Smooth muscle cell of trachea (primary cell): ENCODE data around the gene VCP. TPM values are rescaled to one million over a fixed set of nuclear protein-coding genes. Genes with fewer than 3 reads are reported as not detected.

Source experiments
- total RNA-seq: library from RNA; depleted of rRNA; stranded (reverse); fragments of >200 nt; gene quantifications from 2 replicates; pipeline ENCODE4 v1.2.1, GENCODE V29; 2014

The VCP gene
- total RNA-seq: 402 and 448 TPM in 2 replicates

GRCh38 chr9:35072461-35073278 is at the start of gene VCP:
Gene VCP (minus strand): TSS chr9:35072625. CDS start chr9:35072353, 272 bp downstream.

GRCh38 chr9:35115680-35116538 is 43.5 kb upstream of the VCP start, which contains the start of gene ATOSB:
Gene ATOSB (minus strand): TSS chr9:35115862. CDS start chr9:35108274, 7,588 bp downstream.

DNA sequence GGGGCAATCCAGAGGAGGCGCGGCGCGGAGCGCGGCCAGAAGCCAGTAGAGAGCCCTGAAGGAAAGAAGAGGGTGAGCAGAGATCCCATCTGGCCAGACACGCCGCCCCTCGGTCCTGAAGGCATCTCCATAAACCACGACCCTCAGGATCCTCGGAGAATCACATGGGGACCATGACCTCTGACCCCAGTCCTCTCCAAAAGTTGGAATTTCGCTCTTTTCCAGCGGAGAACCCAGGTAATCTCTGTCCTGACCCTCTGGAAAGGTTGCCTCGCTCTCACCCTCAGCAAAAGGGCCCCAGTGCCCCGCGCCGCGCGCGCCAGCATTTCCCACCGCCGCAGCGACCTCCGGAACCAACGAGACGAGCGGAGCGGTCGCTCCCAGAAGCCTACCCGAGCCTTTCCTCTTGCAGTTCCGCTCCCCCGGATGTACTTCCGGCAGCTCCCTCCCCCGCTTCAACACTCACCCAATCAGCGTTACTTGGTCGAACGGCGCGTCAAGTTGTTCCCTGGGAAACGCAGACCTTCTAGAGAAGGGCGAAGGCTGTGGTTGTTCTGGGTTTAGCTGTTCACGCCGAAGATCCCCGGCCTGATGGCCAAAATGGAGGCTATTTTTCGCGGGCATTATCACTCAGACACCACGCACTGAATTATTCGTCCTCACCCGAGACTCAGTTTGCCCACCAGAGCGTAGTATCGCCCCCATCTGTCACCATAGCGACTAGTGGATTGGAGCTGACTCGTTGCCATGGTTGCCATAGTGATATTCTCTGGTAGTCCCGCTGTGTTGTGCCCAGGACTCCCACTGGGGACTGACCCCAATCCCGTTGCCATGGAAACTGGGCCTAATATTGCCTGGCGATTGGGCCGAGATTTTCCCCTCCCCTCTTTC is 30.6 kb upstream of the VCP start, which contains the start of gene STOML2:
TSS of gene STOML2 (minus strand) at position 363 of the 891 bp plus-strand sequence. CDS start at position 326, 37 bp downstream.

DNA sequence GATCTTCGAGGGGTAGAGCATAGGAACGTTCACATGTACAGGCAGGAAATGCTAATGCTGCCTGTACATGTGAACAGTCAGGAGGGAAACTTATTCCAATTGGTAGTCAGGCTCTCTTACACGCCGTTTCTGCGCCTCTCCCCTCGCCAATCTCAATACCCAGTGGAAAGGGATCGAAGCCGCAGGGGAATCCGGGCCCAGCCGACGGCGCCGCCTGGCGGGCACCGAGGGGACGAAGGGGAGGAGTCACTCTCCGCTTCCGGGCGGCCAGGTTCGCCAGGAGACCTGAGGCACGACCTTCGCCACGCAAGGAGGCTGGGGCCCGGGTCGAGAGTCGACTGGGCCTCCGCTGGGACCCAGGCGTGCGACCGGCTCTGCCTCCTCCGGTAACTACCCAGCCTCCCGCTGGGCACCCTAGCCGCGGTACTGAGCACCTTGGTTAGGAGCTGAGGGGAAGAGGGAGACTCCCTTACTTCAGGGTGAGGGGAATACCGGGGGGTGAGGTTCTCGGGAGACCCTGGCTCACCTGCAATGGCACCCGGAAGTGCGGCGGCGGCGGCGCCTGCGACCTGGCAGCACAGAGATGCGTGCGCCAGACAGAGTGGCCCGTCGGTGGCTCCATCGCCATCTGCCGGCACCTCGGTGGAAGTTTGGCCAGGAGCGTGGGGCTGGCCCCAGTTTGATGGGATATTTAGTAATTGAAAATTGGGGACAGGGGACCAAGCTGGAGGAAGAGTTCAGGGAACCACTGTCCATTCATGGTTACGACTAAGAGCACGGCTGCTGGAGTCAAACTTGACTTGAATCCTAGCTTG is 23.8 kb upstream of the VCP start, which contains the start of gene PIGO:
TSS of gene PIGO (minus strand) at position 557 of the 815 bp plus-strand sequence. CDS start 1,026 bp downstream, outside the sequence.

DNA sequence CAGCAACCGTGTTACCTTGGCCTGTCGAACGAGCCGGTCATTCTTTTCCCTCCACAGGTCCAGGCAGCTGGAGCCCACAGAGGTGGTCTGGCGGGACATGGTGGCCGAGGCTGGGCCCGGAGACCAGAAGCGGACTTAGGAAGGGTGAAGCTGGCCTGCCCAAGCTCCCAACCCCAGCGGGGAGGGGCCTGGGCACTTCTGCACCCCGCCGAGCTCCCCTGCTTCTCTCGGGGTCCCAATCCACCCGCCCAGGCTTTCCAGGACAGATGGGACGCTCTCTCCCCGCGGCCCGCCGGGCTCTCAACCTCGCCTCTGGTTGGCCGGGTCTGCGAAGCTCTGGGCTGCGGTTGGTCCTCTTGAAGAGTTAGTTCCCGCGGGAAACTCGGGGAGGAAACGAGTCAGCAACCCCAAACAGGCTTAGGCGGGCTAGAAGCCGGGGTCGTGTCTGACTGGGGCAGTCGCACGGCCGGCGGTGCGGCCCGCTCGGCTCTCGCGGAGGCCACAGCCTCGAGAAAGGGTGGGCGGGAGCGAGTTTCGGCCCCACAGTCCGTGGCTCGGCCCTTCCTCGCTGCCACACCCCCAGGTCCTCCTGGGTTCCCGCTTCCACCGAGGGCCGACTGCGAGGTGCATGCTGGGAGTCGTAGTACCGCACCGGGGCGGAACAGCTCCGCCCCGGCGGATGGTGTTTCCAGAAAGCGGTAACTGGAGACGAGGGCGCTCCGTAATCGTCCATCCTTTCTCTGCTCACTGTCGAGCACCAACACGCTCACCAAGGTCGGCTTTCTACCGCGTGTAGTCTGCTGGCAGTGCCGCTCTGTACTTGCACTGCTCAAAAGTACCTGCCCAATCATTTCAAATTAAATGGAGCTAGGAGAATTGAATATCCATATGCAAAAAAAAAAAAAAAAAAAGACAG is 7.3 kb upstream of the VCP start, which contains the start of gene FANCG:
TSS of gene FANCG (minus strand) at position 517 of the 916 bp plus-strand sequence. CDS start at position 99, 418 bp downstream.

Other genes starting within 250 kb of the VCP start
- gene PHF24, start 114.3 kb downstream of the VCP start, total RNA-seq: under 0.01 TPM in 1 of 2 replicates, not detected in the other
- 9.0 and 12.1 TPM in 2 replicates for gene DNAJB5, start 82.9 kb downstream of the VCP start, total RNA-seq
- 11.7 and 23.1 TPM in 2 replicates for gene FANCG, start 7.3 kb upstream of the VCP start, total RNA-seq
- gene PIGO, start 24.0 kb upstream of the VCP start, total RNA-seq: 13.5 and 13.6 TPM in 2 replicates
- gene STOML2, start 30.5 kb upstream of the VCP start, total RNA-seq: 157 and 220 TPM in 2 replicates
- gene ATOSB, start 43.2 kb upstream of the VCP start, total RNA-seq: 21.8 and 26.5 TPM in 2 replicates
- gene UNC13B, start 89.4 kb upstream of the VCP start, total RNA-seq: 42.5 and 43.8 TPM in 2 replicates